ENCODE measurements around the gene MRPL21.
"Not testable (repeated sequence)": the region's sequence is repeated elsewhere in the genome, so short reads cannot be mapped to it uniquely, and the experiment has no call there.

MRPL21 gene

DNA sequence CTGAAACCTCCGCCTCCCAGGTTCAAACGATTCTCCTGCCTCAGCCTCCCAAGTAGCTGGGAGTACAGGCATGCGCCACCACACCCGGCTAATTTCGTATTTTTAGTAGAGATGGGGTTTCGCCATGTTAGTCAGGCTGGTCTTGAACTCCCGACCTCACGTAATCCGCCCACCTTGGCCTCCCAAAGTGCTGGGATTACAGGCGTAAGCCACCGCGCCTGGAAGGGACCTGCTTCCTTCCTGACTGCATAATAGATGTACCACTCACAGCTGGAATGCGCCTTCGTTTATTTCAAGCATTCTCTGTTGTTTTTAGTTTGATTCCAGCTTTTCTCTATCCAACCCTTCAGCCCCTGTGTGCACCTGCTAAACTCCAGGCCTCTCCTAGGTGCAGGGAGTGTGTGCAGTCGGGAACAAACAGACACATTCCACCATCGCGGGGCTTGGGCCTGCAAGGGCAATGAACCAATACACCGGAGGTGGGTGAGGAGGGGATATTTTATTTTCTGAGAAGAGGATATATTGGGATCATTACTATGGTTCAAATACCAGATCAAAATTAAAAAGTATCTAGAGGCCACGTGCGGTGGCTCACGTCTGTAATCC is 47.1 kb downstream of the MRPL21 start:
- H3K27ac ChIP-seq (ENCODE audit: low read length) = not testable (repeated sequence)

GRCh38 chr11:68855205-68855981 is 48.2 kb downstream of the MRPL21 start:
- Histone ChIP-seq H3K27me3 (ENCODE audit: insufficient read depth, low read length) (peaks cover 43% of the 10 kb centered on the region), H3K9ac (ENCODE audit: low read depth, low read length) (no peak overlapping the region), H3K36me3 (ENCODE audit: insufficient read depth, low read depth, low read length) (no peaks in the 10 kb centered on the region), H3K9me3 (ENCODE audit: insufficient read depth, low read depth, low read length) (peaks cover 5% of the 10 kb centered on the region; the same call in 1 of the 2 replicates), H3K4me3 (ENCODE audit: low read length) (peak overlapping the region; percentile 58), H3K27ac (ENCODE audit: low read length) (no peak overlapping the region), H3K4me1 (ENCODE audit: insufficient read depth, low read length) (0 out of 2 replicates have a peak, but pooled peaks cover 3% of the 10 kb centered on the region)

More for the DNA sequence above, 47.1 kb downstream of the MRPL21 start:
- not testable (repeated sequence) for H3K9me3 ChIP-seq (ENCODE audit: insufficient read depth, low read depth, low read length); H3K4me1 ChIP-seq (ENCODE audit: insufficient read depth, low read length); H3K4me3 ChIP-seq (ENCODE audit: low read length); H3K9ac ChIP-seq (ENCODE audit: low read depth, low read length); H3K36me3 ChIP-seq (ENCODE audit: insufficient read depth, low read depth, low read length)
- H3K27me3 ChIP-seq (ENCODE audit: insufficient read depth, low read length) = peaks cover 43% of the 10 kb centered on the region

- Histone ChIP-seq H3K4me1 (ENCODE audit: insufficient read depth, low read length) (0 out of 2 replicates have a peak, but pooled peaks cover 3% of the 10 kb centered on the region), H3K9me3 (ENCODE audit: insufficient read depth, low read depth, low read length) (peaks cover 4% of the 10 kb centered on the region; the same call in 1 of the 2 replicates), H3K27me3 (ENCODE audit: insufficient read depth, low read length) (peaks cover 43% of the 10 kb centered on the region), H3K4me3 (ENCODE audit: low read length) (peak overlapping the region; percentile 58), H3K36me3 (ENCODE audit: insufficient read depth, low read depth, low read length) (no peaks in the 10 kb centered on the region), H3K27ac (ENCODE audit: low read length) (no peak overlapping the region), H3K9ac (ENCODE audit: low read depth, low read length) (no peak overlapping the region)
Observed at GRCh38 chr11:68854273-68854958, 49.2 kb downstream of the MRPL21 start.

- Histone ChIP-seq H3K4me1 (ENCODE audit: insufficient read depth, low read length) (0 out of 2 replicates have a peak, but pooled peaks cover 3% of the 10 kb centered on the region), H3K4me3 (ENCODE audit: low read length) (no peak overlapping the region), H3K9ac (ENCODE audit: low read depth, low read length) (no peak overlapping the region), H3K9me3 (ENCODE audit: insufficient read depth, low read depth, low read length) (no peaks in the 10 kb centered on the region), H3K27ac (ENCODE audit: low read length) (no peak overlapping the region), H3K27me3 (ENCODE audit: insufficient read depth, low read length) (peaks cover 47% of the 10 kb centered on the region), H3K36me3 (ENCODE audit: insufficient read depth, low read depth, low read length) (no peaks in the 10 kb centered on the region)
Observed at GRCh38 chr11:68852628-68853027, 51.0 kb downstream of the MRPL21 start.

DNA sequence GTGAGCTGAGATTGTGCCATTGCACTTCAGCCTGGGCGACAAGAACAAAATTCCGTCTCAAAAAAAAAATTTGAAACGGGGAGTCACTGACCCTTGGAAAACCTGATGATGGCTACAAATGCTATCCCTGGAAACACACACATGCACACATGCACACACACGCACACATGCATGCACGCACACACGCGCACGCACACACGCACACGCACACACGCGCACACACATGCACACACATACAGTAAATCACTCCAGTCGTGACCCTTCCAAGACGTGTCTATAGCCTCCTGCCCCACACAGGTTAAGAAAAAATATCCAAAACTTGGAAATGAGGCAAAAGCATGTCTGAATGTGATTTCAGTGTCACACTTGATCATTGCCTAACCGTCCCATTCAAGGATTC is 55.2 kb downstream of the MRPL21 start:
- Histone ChIP-seq H3K4me3 (ENCODE audit: low read length) (no peak overlapping the region), H3K27ac (ENCODE audit: low read length) (no peak overlapping the region), H3K4me1 (ENCODE audit: insufficient read depth, low read length) (no peaks in the 10 kb centered on the region), H3K9me3 (ENCODE audit: insufficient read depth, low read depth, low read length) (no peaks in the 10 kb centered on the region), H3K9ac (ENCODE audit: low read depth, low read length) (no peak overlapping the region), H3K27me3 (ENCODE audit: insufficient read depth, low read length) (peaks cover 62% of the 10 kb centered on the region), H3K36me3 (ENCODE audit: insufficient read depth, low read depth, low read length) (no peaks in the 10 kb centered on the region)

- Histone ChIP-seq H3K27ac (ENCODE audit: low read length) (no peak overlapping the region), H3K36me3 (ENCODE audit: insufficient read depth, low read depth, low read length) (no peaks in the 10 kb centered on the region), H3K9ac (ENCODE audit: low read depth, low read length) (no peak overlapping the region), H3K4me3 (ENCODE audit: low read length) (no peak overlapping the region), H3K9me3 (ENCODE audit: insufficient read depth, low read depth, low read length) (no peaks in the 10 kb centered on the region; the same call in 1 of the 2 replicates), H3K4me1 (ENCODE audit: insufficient read depth, low read length) (no peaks in the 10 kb centered on the region), H3K27me3 (ENCODE audit: insufficient read depth, low read length) (peaks cover 62% of the 10 kb centered on the region)
Observed at GRCh38 chr11:68847395-68847794, 56.2 kb downstream of the MRPL21 start.

DNA sequence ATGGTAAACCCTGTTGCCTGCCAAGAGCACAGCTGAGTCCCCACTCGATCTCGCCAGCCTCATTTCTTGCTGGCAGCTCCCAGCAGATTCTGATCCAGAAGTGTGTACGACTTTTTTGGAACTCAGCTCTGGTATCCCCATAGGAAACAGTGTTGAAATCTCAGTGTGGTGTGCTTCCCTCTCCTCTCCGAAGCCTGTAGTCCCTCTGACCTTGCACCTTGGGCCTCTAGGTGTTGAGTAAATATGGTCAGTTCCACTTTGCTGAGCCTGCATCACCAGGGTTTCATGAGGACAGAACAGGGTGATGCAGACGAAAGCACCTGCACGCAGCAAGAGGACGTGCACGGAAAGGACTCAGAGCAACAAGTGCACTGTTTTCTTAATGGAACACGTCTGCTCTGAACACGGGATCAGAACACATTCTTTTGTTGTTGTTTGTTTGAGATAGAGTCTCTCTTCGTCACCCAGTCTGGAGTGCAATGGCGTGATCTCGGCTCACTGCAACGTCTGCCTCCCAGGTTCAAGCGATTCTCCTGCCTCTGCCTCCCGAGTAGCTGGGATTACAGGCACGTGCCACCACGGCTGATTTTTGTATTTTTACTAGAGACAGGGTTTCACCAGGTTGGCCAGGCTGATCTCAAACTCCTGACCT is 58.2 kb downstream of the MRPL21 start:
- Histone ChIP-seq H3K4me1 (ENCODE audit: insufficient read depth, low read length) (peaks cover under 1% of the 10 kb centered on the region; the same call in 1 of the 2 replicates), H3K9ac (ENCODE audit: low read depth, low read length) (no peak overlapping the region), H3K4me3 (ENCODE audit: low read length) (no peak overlapping the region), H3K27ac (ENCODE audit: low read length) (no peak overlapping the region), H3K36me3 (ENCODE audit: insufficient read depth, low read depth, low read length) (no peaks in the 10 kb centered on the region), H3K9me3 (ENCODE audit: insufficient read depth, low read depth, low read length) (no peaks in the 10 kb centered on the region; the same call in 1 of the 2 replicates), H3K27me3 (ENCODE audit: insufficient read depth, low read length) (peaks cover 73% of the 10 kb centered on the region)

DNA sequence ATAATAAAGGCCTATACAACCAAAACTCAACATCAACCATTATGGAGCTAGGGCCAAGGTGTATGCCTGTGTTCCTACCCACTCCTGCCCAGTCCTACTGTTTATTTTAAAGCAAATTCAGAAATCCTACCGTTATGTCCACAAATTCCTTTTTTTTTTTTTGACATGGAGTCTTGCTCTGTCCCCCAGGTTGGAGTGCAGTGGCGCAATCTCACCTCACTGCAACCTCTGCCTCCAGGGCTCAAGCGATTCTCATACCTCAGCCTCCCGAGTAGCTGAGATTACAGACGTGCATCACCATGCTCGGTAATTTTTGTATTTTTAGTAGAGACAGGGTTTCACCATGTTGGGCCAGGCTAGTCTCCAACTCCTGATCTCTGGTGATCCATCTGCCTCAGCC is 58.8 kb downstream of the MRPL21 start:
- Histone ChIP-seq H3K9me3 (ENCODE audit: insufficient read depth, low read depth, low read length) (no peaks in the 10 kb centered on the region; the same call in 1 of the 2 replicates), H3K27me3 (ENCODE audit: insufficient read depth, low read length) (peaks cover 80% of the 10 kb centered on the region), H3K4me3 (ENCODE audit: low read length) (no peak overlapping the region), H3K36me3 (ENCODE audit: insufficient read depth, low read depth, low read length) (no peaks in the 10 kb centered on the region), H3K27ac (ENCODE audit: low read length) (no peak overlapping the region), H3K9ac (ENCODE audit: low read depth, low read length) (no peak overlapping the region), H3K4me1 (ENCODE audit: insufficient read depth, low read length) (peaks cover 5% of the 10 kb centered on the region; the same call in 1 of the 2 replicates)

DNA sequence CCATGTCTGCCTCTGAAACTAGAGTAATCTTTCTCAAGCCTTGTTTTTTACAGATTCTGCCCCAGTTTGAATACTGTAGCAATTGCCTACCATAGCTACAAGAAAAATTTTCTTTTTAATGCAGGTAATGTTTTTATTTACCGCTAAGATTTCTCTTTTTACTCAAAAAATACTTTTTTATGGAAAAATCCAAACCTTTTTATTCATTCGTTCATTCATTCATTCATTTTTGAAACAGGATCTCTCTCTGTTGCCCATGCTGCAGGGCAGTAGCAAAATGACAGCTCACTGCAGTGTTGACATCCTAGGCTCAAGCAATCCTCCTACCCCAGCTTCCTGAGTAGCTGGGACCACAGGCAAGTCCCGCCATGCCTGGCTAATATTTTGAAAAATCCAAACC is 59.3 kb downstream of the MRPL21 start:
- Histone ChIP-seq H3K4me3 (ENCODE audit: low read length) (peak overlapping the region; percentile 43; the same call in 1 of the 2 replicates), H3K27me3 (ENCODE audit: insufficient read depth, low read length) (peaks cover 84% of the 10 kb centered on the region), H3K4me1 (ENCODE audit: insufficient read depth, low read length) (peaks cover 5% of the 10 kb centered on the region; the same call in 1 of the 2 replicates), H3K9me3 (ENCODE audit: insufficient read depth, low read depth, low read length) (no peaks in the 10 kb centered on the region; the same call in 1 of the 2 replicates), H3K36me3 (ENCODE audit: insufficient read depth, low read depth, low read length) (no peaks in the 10 kb centered on the region), H3K27ac (ENCODE audit: low read length) (no peak overlapping the region), H3K9ac (ENCODE audit: low read depth, low read length) (no peak overlapping the region)

DNA sequence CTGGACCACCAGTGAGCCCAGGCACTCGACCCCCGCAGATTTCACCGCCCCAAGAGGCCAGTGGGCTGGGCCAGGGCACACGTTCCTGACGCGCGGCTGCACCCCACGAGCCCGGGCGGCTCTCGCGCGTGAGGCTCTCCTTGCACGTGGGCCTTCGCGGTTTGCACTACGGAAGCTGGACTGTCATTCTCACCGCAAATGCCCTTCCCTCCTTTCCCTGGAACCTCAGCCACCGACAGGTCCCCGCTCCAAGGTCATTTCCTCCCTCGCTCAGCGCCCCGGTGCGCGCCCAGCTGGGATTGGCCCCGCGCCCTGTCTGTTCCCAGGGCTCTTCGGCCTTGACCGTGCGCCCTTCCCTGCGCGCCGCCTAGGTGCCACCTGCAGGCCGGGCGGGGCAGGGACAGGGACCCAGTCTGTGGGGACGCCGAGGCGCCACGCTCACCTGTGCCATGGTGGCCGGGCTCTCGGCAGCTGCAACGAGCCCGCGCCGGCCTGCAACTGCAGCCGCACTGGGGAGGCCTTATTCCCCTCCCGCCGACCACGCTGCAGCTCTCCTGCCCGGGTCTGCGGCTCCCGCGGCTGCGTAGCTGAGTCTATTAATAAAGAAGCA is 59.8 kb downstream of the MRPL21 start:
- H3K4me3 ChIP-seq (ENCODE audit: low read length) = peak overlapping the region; percentile 43
- no peaks in the 10 kb centered on the region for H3K36me3 ChIP-seq (ENCODE audit: insufficient read depth, low read depth, low read length)
- H3K27ac ChIP-seq (ENCODE audit: low read length) = no peak overlapping the region
- peaks cover 85% of the 10 kb centered on the region for H3K27me3 ChIP-seq (ENCODE audit: insufficient read depth, low read length)
- no peak overlapping the region for H3K9ac ChIP-seq (ENCODE audit: low read depth, low read length)
- H3K4me1 ChIP-seq (ENCODE audit: insufficient read depth, low read length) = peaks cover 5% of the 10 kb centered on the region; the same call in 1 of the 2 replicates
- no peaks in the 10 kb centered on the region; the same call in 1 of the 2 replicates for H3K9me3 ChIP-seq (ENCODE audit: insufficient read depth, low read depth, low read length)

GRCh38 chr11:68843052-68843561 is 60.5 kb downstream of the MRPL21 start:
- Histone ChIP-seq H3K4me1 (ENCODE audit: insufficient read depth, low read length) (peaks cover 5% of the 10 kb centered on the region), H3K9me3 (ENCODE audit: insufficient read depth, low read depth, low read length) (no peaks in the 10 kb centered on the region; the same call in 1 of the 2 replicates), H3K36me3 (ENCODE audit: insufficient read depth, low read depth, low read length) (no peaks in the 10 kb centered on the region), H3K27me3 (ENCODE audit: insufficient read depth, low read length) (peaks cover 87% of the 10 kb centered on the region), H3K4me3 (ENCODE audit: low read length) (peak overlapping the region; percentile 43), H3K9ac (ENCODE audit: low read depth, low read length) (no peak overlapping the region), H3K27ac (ENCODE audit: low read length) (no peak overlapping the region)

Data from iPS-20b (cell line).